AG09319 (cell line): ENCODE data around the gene KIF2A.

Experiments used
- DNase-seq: peaks from one replicate; pipeline ENCODE4 v3.0.0-alpha.2; 2010; ENCODE audit warnings: low read depth; ENCODE audit errors: extremely low read depth
- CTCF ChIP-seq: IDR thresholded peaks from 2 replicates; pipeline ENCODE4 v1.5.1; 2011; ENCODE audit warnings: low read depth, mild to moderate bottlenecking, inconsistent platforms, low read length, moderate library complexity

Gene KIF2A

GRCh38 chr5:62281411-62281810 lies 24.6 kb upstream of the KIF2A start:
- TF ChIP-seq CTCF: no peak
- DNase-seq: no peak

- no peak for TF ChIP-seq CTCF
- no peak for DNase-seq
Observed at GRCh38 chr5:62282064-62282463, 23.9 kb upstream of the KIF2A start.

- DNase-seq: no peak
- no peak for TF ChIP-seq CTCF
Observed at GRCh38 chr5:62283005-62283404, 23.0 kb upstream of the KIF2A start.

- no peak for TF ChIP-seq CTCF
- DNase-seq: no peak
Observed at GRCh38 chr5:62283861-62284260, 22.1 kb upstream of the KIF2A start.

- no peak for DNase-seq
Observed at GRCh38 chr5:62284946-62285891, 20.8 kb upstream of the KIF2A start.

GRCh38 chr5:62286834-62287233 lies 19.2 kb upstream of the KIF2A start:
- no peak for DNase-seq
- TF ChIP-seq CTCF: no peak

More at GRCh38 chr5:62284946-62285891, 20.8 kb upstream of the KIF2A start:
- no peak for TF ChIP-seq CTCF

GRCh38 chr5:62287237-62287636 lies 18.8 kb upstream of the KIF2A start:
- no peak for DNase-seq
- TF ChIP-seq CTCF: no peak
